Karpas-422 (cell line): ENCODE measurements around the gene SOX4. TPM values are rescaled to one million over a fixed set of nuclear protein-coding genes. Genes with fewer than 3 reads are reported as not detected.

Experiments
- DNase-seq: peaks from one replicate; pipeline ENCODE4 v3.0.0-alpha.2; 2015
- H2AFZ ChIP-seq: fragments of 200-600 bp; sonication (generic); 2 replicates; pipeline ENCODE4 v1.6.1; 2014; ENCODE audit warnings: antibody characterized with exemption, low read length, mixed read lengths
- H3K27ac ChIP-seq: fragments of 200-600 bp; sonication (generic); 2 replicates; pipeline ENCODE4 v1.5.1; 2014; ENCODE audit warnings: mild to moderate bottlenecking, low read length, moderate library complexity
- H3K27me3 ChIP-seq: fragments of 200-600 bp; sonication (generic); 2 replicates; pipeline ENCODE4 v1.6.1; 2014; ENCODE audit warnings: low read length, mixed read lengths
- H3K36me3 ChIP-seq: fragments of 200-600 bp; sonication (generic); 2 replicates; pipeline ENCODE4 v1.6.1; 2014; ENCODE audit warnings: low read length, mixed read lengths; ENCODE audit not compliant: insufficient read depth
- H3K4me1 ChIP-seq: fragments of 200-600 bp; sonication (generic); 2 replicates; pipeline ENCODE4 v1.6.1; 2014; ENCODE audit warnings: mild to moderate bottlenecking, low read length, mixed read lengths
- H3K4me2 ChIP-seq: fragments of 200-600 bp; sonication (generic); 2 replicates; pipeline ENCODE4 v1.6.1; 2014; ENCODE audit warnings: low read length, low read depth, mild to moderate bottlenecking; ENCODE audit not compliant: poor library complexity, severe bottlenecking
- H3K4me3 ChIP-seq: fragments of 200-600 bp; sonication (generic); 2 replicates; pipeline ENCODE4 v1.5.1; 2014; ENCODE audit warnings: mild to moderate bottlenecking, antibody characterized with exemption, low read length, mixed read lengths
- H3K79me2 ChIP-seq: fragments of 200-600 bp; sonication (generic); 2 replicates; pipeline ENCODE4 v1.6.1; 2014; ENCODE audit warnings: mild to moderate bottlenecking, low read length, mixed read lengths
- H3K9ac ChIP-seq: fragments of 200-600 bp; sonication (generic); 2 replicates; pipeline ENCODE4 v1.6.0; 2014; ENCODE audit warnings: low read length
- H3K9me2 ChIP-seq: fragments of 200-600 bp; sonication (generic), shearing (Covaris generic); replicated peaks from 2 replicates; pipeline ENCODE4 v1.6.0; 2014; ENCODE audit warnings: mild to moderate bottlenecking, low read length, moderate library complexity; ENCODE audit not compliant: insufficient read depth
- H3K9me3 ChIP-seq: fragments of 300-700, 200-600 bp; sonication (generic); 2 replicates; pipeline ENCODE4 v1.6.1; 2014; ENCODE audit warnings: low read length, mixed read lengths
- H4K20me1 ChIP-seq: fragments of 200-600 bp; sonication (generic); 2 replicates; pipeline ENCODE4 v1.6.1; 2014; ENCODE audit warnings: mild to moderate bottlenecking, antibody characterized with exemption, low read length, low read depth; ENCODE audit not compliant: insufficient read depth
- total RNA-seq: library from RNA; depleted of rRNA; stranded (reverse); fragments of >200 nt; shearing (Covaris generic); gene quantifications from 2 replicates; pipeline ENCODE4 v1.2.3, GENCODE V29; 2014; ENCODE audit warnings: low replicate concordance

Gene SOX4
- total RNA-seq, 1 experiment from 2014 or later: 5.3 TPM

- Histone ChIP-seq H3K27me3 (no peaks in the 10 kb centered on the region), H3K4me3 (peak overlapping the region; percentile 85), H3K79me2 (0 out of 2 replicates have a peak, but pooled peaks cover 3% of the 10 kb centered on the region), H3K4me1 (peaks cover 30% of the 10 kb centered on the region), H2AFZ (no peak overlapping the region), H4K20me1 (peaks cover 12% of the 10 kb centered on the region; the same call in 1 of the 2 replicates), H3K9ac (peak overlapping the region; percentile 83), H3K9me2 (no peaks in the 10 kb centered on the region), H3K9me3 (no peaks in the 10 kb centered on the region), H3K4me2 (peak overlapping the region; percentile 80), H3K27ac (no peak overlapping the region), H3K36me3 (no peaks in the 10 kb centered on the region)
- DNase-seq: no peak
Measured at GRCh38 chr6:21596145-21596948, 2.8 kb downstream of the SOX4 start.

GRCh38 chr6:21596949-21597682, 3.6 kb downstream of the SOX4 start:
- Histone ChIP-seq H3K4me1 (peaks cover 30% of the 10 kb centered on the region), H2AFZ (no peak overlapping the region), H3K9ac (no peak overlapping the region; the same call in 1 of the 2 replicates), H3K79me2 (0 out of 2 replicates have a peak, but pooled peaks cover 3% of the 10 kb centered on the region), H3K9me2 (no peaks in the 10 kb centered on the region), H3K4me2 (peak overlapping the region; percentile 80), H3K36me3 (no peaks in the 10 kb centered on the region), H3K27ac (no peak overlapping the region), H3K27me3 (no peaks in the 10 kb centered on the region), H3K4me3 (peak overlapping the region; percentile 85), H4K20me1 (peaks cover 12% of the 10 kb centered on the region; the same call in 1 of the 2 replicates), H3K9me3 (no peaks in the 10 kb centered on the region)
- DNase-seq: peak; percentile 75

- Histone ChIP-seq H3K79me2 (0 out of 2 replicates have a peak, but pooled peaks cover 3% of the 10 kb centered on the region), H3K9ac (no peak overlapping the region), H3K9me3 (no peaks in the 10 kb centered on the region), H3K4me1 (peaks cover 24% of the 10 kb centered on the region), H3K4me3 (no peak overlapping the region), H2AFZ (no peak overlapping the region), H3K27me3 (no peaks in the 10 kb centered on the region), H3K27ac (no peak overlapping the region), H3K36me3 (no peaks in the 10 kb centered on the region), H3K4me2 (no peak overlapping the region), H4K20me1 (peaks cover 12% of the 10 kb centered on the region; the same call in 1 of the 2 replicates), H3K9me2 (no peaks in the 10 kb centered on the region)
- DNase-seq: no peak
Measured at GRCh38 chr6:21597801-21598673, 4.5 kb downstream of the SOX4 start.

- no peak overlapping the region for H3K9ac ChIP-seq
- peaks cover 12% of the 10 kb centered on the region; the same call in 1 of the 2 replicates for H4K20me1 ChIP-seq
- 0 out of 2 replicates have a peak, but pooled peaks cover 3% of the 10 kb centered on the region for H3K79me2 ChIP-seq
Measured at GRCh38 chr6:21598674-21599023, 5.1 kb downstream of the SOX4 start.

GRCh38 chr6:21599051-21599696, 5.6 kb downstream of the SOX4 start:
- Histone ChIP-seq H3K9me2 (no peaks in the 10 kb centered on the region), H3K4me1 (peaks cover 15% of the 10 kb centered on the region), H3K4me2 (no peak overlapping the region), H3K27me3 (no peaks in the 10 kb centered on the region), H3K9ac (no peak overlapping the region), H3K36me3 (no peaks in the 10 kb centered on the region), H3K27ac (no peak overlapping the region), H3K79me2 (0 out of 2 replicates have a peak, but pooled peaks cover 3% of the 10 kb centered on the region), H3K9me3 (no peaks in the 10 kb centered on the region), H4K20me1 (peaks cover 12% of the 10 kb centered on the region; the same call in 1 of the 2 replicates), H3K4me3 (no peak overlapping the region), H2AFZ (no peak overlapping the region)
- DNase-seq: no peak

More at GRCh38 chr6:21598674-21599023, 5.1 kb downstream of the SOX4 start:
- no peak for DNase-seq
- Histone ChIP-seq H2AFZ (no peak overlapping the region), H3K27ac (no peak overlapping the region), H3K4me3 (no peak overlapping the region), H3K36me3 (no peaks in the 10 kb centered on the region), H3K4me2 (no peak overlapping the region), H3K9me3 (no peaks in the 10 kb centered on the region), H3K9me2 (no peaks in the 10 kb centered on the region), H3K4me1 (peaks cover 20% of the 10 kb centered on the region), H3K27me3 (no peaks in the 10 kb centered on the region)

GRCh38 chr6:21601339-21601923, 7.9 kb downstream of the SOX4 start:
- H3K27ac ChIP-seq: no peak overlapping the region
- DNase-seq: no peak
- no peak overlapping the region for H3K4me2 ChIP-seq
- H3K4me3 ChIP-seq: no peak overlapping the region
- no peaks in the 10 kb centered on the region for H3K27me3 ChIP-seq
- peaks cover 6% of the 10 kb centered on the region for H3K4me1 ChIP-seq
- H3K36me3 ChIP-seq: no peaks in the 10 kb centered on the region
- H3K9ac ChIP-seq: no peak overlapping the region
- H4K20me1 ChIP-seq: peaks cover 9% of the 10 kb centered on the region; the same call in 1 of the 2 replicates
- no peak overlapping the region for H2AFZ ChIP-seq
- no peaks in the 10 kb centered on the region for H3K9me3 ChIP-seq
- no peaks in the 10 kb centered on the region for H3K79me2 ChIP-seq
- no peaks in the 10 kb centered on the region for H3K9me2 ChIP-seq

- no peak overlapping the region for H3K9ac ChIP-seq
Measured at GRCh38 chr6:21601932-21602390, 8.4 kb downstream of the SOX4 start.

More at GRCh38 chr6:21601932-21602390, 8.4 kb downstream of the SOX4 start:
- Histone ChIP-seq H3K36me3 (no peaks in the 10 kb centered on the region), H3K9me3 (no peaks in the 10 kb centered on the region), H3K79me2 (no peaks in the 10 kb centered on the region), H2AFZ (no peak overlapping the region), H3K9me2 (no peaks in the 10 kb centered on the region), H3K4me1 (0 out of 2 replicates have a peak, but pooled peaks cover 2% of the 10 kb centered on the region), H3K4me3 (no peak overlapping the region), H3K27me3 (no peaks in the 10 kb centered on the region), H3K4me2 (no peak overlapping the region), H3K27ac (no peak overlapping the region), H4K20me1 (peaks cover 9% of the 10 kb centered on the region; the same call in 1 of the 2 replicates)
- no peak for DNase-seq
